SU-DHL-6 (cell line): ENCODE data around the gene OR6X1.

ENCODE experiments used
- EZH2phosphoT487 ChIP-seq: fragments of 200-600 bp; sonication (generic), shearing (Covaris generic); conservative IDR thresholded peaks from 2 replicates; pipeline ENCODE4 v1.6.1; 2018; ENCODE audit warnings: mild to moderate bottlenecking, antibody characterized with exemption, low read length, moderate library complexity, mixed read lengths
- TF ChIP-seq, protein P1 (sequence below): fragments of 200-600 bp; sonication (generic); IDR thresholded peaks from one replicate; pipeline ENCODE4 v1.5.1; 2017; ENCODE audit warnings: antibody characterized with exemption, mild to moderate bottlenecking, low read length, moderate library complexity; ENCODE audit not compliant: insufficient read depth, poor library complexity, severe bottlenecking

DNA sequence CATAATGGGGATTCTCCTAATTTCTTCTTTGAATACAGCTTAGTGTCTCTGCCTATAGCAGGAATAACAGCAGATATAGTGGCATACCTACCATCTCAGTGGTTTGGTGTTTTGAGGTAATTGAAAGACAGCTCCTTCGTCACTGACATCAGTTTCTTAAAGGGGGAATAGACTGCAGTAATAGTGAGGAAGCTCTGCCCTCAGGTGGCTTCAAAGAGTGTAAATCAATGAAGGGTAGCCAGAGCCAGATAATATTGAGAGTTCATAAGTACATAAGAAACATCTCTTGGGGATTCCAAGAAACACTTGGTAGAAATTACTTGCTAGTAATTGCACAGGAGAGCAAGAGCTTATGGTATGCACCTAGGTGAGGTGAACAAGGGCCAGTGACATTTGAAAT lies 47.4 kb upstream of the OR6X1 start:
- TF ChIP-seq, protein P1, sequence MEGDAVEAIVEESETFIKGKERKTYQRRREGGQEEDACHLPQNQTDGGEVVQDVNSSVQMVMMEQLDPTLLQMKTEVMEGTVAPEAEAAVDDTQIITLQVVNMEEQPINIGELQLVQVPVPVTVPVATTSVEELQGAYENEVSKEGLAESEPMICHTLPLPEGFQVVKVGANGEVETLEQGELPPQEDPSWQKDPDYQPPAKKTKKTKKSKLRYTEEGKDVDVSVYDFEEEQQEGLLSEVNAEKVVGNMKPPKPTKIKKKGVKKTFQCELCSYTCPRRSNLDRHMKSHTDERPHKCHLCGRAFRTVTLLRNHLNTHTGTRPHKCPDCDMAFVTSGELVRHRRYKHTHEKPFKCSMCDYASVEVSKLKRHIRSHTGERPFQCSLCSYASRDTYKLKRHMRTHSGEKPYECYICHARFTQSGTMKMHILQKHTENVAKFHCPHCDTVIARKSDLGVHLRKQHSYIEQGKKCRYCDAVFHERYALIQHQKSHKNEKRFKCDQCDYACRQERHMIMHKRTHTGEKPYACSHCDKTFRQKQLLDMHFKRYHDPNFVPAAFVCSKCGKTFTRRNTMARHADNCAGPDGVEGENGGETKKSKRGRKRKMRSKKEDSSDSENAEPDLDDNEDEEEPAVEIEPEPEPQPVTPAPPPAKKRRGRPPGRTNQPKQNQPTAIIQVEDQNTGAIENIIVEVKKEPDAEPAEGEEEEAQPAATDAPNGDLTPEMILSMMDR: no peak
- TF ChIP-seq EZH2phosphoT487: no peak
